Mucosa of rectum (tissue), 2 donors: ENCODE results near the gene RPS6KA2.

ENCODE experiments used
- H3K27ac ChIP-seq, 2 donors: one replicate each; pipeline ENCODE4 v1.7.0; 2013; ENCODE audit warnings: inconsistent platforms in 2 of 2, low read depth in 2 of 2, low read length in 2 of 2
- H3K27me3 ChIP-seq, 2 donors: one replicate each; pipeline ENCODE4 v1.7.0; 2013; ENCODE audit warnings: low read length in 2 of 2; ENCODE audit not compliant: control insufficient read depth in 2 of 2, insufficient read depth in 2 of 2
- H3K36me3 ChIP-seq, 2 donors: one replicate each; pipeline ENCODE4 v1.7.0; 2013; ENCODE audit warnings: low read length in 2 of 2; ENCODE audit not compliant: control insufficient read depth in 2 of 2, insufficient read depth in 2 of 2
- H3K4me1 ChIP-seq, 2 donors: one replicate each; pipeline ENCODE4 v1.7.0; 2013; ENCODE audit warnings: low read length in 2 of 2, mild to moderate bottlenecking in 1 of 2; ENCODE audit not compliant: control insufficient read depth in 2 of 2, insufficient read depth in 2 of 2
- H3K4me3 ChIP-seq, 2 donors: one replicate each; pipeline ENCODE4 v1.7.0; 2013; ENCODE audit warnings: low read length in 2 of 2
- H3K9ac ChIP-seq, 2 donors: one replicate each; pipeline ENCODE4 v1.7.0; 2013; ENCODE audit warnings: low read length in 2 of 2, low read depth in 1 of 2, mild to moderate bottlenecking in 1 of 2
- H3K9me3 ChIP-seq, 2 donors: one replicate each; pipeline ENCODE4 v1.7.0; 2013; ENCODE audit warnings: low read length in 2 of 2; ENCODE audit not compliant: control insufficient read depth in 2 of 2
- donor health status: healthy.
- donor health status: Normal muscosa, but diverticular disease.

The RPS6KA2 gene

GRCh38 chr6:166440729-166441128 lies 186.3 kb downstream of the RPS6KA2 start:
- no peak overlapping the region for H3K4me3 ChIP-seq
- no peaks in the 10 kb centered on the region for H3K36me3 ChIP-seq
- H3K27ac ChIP-seq = no peak overlapping the region
- H3K4me1 ChIP-seq = no peaks in the 10 kb centered on the region
- H3K9ac ChIP-seq = no peak overlapping the region
- H3K27me3 ChIP-seq = no peaks in the 10 kb centered on the region
- no peaks in the 10 kb centered on the region for H3K9me3 ChIP-seq

- Histone ChIP-seq H3K4me3 (no peak overlapping the region), H3K4me1 (no peaks in the 10 kb centered on the region), H3K9ac (no peak overlapping the region), H3K36me3 (no peaks in the 10 kb centered on the region), H3K9me3 (no peaks in the 10 kb centered on the region), H3K27me3 (no peaks in the 10 kb centered on the region), H3K27ac (no peak overlapping the region)
Observed at GRCh38 chr6:166440106-166440505, 186.9 kb downstream of the RPS6KA2 start.

- no peaks in the 10 kb centered on the region for H3K9me3 ChIP-seq
- H3K36me3 ChIP-seq = no peaks in the 10 kb centered on the region
- H3K27me3 ChIP-seq = no peaks in the 10 kb centered on the region
- no peak overlapping the region for H3K9ac ChIP-seq
- H3K27ac ChIP-seq = no peak overlapping the region
- no peak overlapping the region for H3K4me3 ChIP-seq
- H3K4me1 ChIP-seq = no peaks in the 10 kb centered on the region
Observed at GRCh38 chr6:166439366-166440091, 187.5 kb downstream of the RPS6KA2 start.

- H3K4me1 ChIP-seq = no peaks in the 10 kb centered on the region
- H3K4me3 ChIP-seq = no peak overlapping the region
- H3K27ac ChIP-seq = no peak overlapping the region
- H3K36me3 ChIP-seq = no peaks in the 10 kb centered on the region
- no peak overlapping the region for H3K9ac ChIP-seq
- no peaks in the 10 kb centered on the region for H3K27me3 ChIP-seq
- H3K9me3 ChIP-seq = no peaks in the 10 kb centered on the region
Observed at GRCh38 chr6:166438211-166438861, 188.7 kb downstream of the RPS6KA2 start.

DNA sequence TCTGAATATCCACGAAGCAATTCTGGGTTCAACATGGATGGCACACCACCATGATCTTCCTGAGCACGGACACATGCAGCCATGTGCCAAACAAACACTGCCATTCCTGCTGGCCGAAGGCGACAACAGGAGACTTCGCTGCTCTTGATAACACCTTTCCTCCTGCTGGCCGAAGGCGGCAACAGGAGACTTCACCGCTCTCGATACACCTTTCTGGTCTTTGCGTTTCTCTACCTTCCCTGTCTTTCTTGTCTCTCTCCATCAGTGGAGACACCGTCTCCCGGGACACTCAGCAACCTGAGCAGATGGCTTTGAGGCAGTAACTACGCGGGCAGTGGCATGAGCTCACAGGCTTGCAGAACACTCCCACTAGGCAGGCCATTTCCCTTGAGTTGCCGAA lies 189.4 kb downstream of the RPS6KA2 start:
- Histone ChIP-seq H3K27ac (no peak overlapping the region), H3K36me3 (no peaks in the 10 kb centered on the region), H3K27me3 (no peaks in the 10 kb centered on the region), H3K9me3 (no peaks in the 10 kb centered on the region), H3K4me1 (no peaks in the 10 kb centered on the region), H3K4me3 (no peak overlapping the region), H3K9ac (no peak overlapping the region)

GRCh38 chr6:166436195-166437139 lies 190.6 kb downstream of the RPS6KA2 start:
- Histone ChIP-seq H3K4me1 (no peaks in the 10 kb centered on the region), H3K9me3 (no peaks in the 10 kb centered on the region), H3K36me3 (no peaks in the 10 kb centered on the region), H3K27ac (no peak overlapping the region), H3K4me3 (no peak overlapping the region), H3K9ac (no peak overlapping the region), H3K27me3 (no peaks in the 10 kb centered on the region)

GRCh38 chr6:166435574-166435973 lies 191.5 kb downstream of the RPS6KA2 start:
- Histone ChIP-seq H3K27me3 (no peaks in the 10 kb centered on the region), H3K9ac (no peak overlapping the region), H3K36me3 (no peaks in the 10 kb centered on the region), H3K4me1 (no peaks in the 10 kb centered on the region), H3K27ac (no peak overlapping the region), H3K9me3 (no peaks in the 10 kb centered on the region), H3K4me3 (no peak overlapping the region)

DNA sequence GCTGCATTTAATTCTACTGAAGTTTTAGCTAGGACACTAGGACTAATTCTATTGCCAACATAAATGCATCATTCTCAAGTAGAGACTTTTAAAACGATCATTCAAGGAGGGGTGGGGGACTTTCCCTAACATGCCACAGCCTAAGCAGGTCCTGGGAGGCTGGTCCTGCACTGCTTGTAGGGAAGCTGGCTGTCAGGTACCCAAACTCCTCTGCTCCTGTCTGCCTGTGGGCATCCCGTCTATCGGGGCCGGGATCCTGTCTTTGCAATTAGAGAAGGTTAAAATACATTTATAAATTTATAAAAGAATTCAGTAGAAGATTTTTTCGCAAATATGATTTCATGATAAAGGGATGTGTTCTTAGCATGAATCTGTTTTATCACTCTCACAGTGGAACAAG lies 192.7 kb downstream of the RPS6KA2 start:
- Histone ChIP-seq H3K4me3 (no peak overlapping the region), H3K4me1 (no peaks in the 10 kb centered on the region), H3K9me3 (no peaks in the 10 kb centered on the region), H3K36me3 (no peaks in the 10 kb centered on the region), H3K27me3 (no peaks in the 10 kb centered on the region), H3K9ac (no peak overlapping the region), H3K27ac (no peak overlapping the region)

DNA sequence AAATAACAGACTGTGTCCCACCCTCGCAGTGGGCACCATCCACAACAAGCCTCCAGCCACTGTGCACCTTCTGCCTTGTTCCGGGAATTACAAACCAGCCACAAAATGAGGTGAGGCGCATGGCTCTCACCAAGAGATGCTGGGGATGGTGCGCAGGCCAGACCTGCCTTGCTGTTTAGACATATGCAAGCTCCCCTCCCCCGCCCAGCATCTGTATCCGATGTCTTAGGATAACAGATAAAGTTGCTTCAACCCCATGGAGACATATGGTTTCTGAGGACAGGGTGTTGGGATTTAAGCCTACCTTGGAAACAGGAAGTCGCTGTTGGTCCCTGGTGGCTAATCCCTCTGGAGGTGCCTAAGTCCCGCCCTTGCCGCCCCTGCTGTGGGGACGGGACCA lies 194.0 kb downstream of the RPS6KA2 start:
- H3K9me3 ChIP-seq = no peaks in the 10 kb centered on the region
- H3K9ac ChIP-seq = no peak overlapping the region
- H3K36me3 ChIP-seq = no peaks in the 10 kb centered on the region
- no peak overlapping the region for H3K27ac ChIP-seq
- H3K27me3 ChIP-seq = no peaks in the 10 kb centered on the region
- H3K4me3 ChIP-seq = no peak overlapping the region
- H3K4me1 ChIP-seq = no peaks in the 10 kb centered on the region

GRCh38 chr6:166430269-166430668 lies 196.8 kb downstream of the RPS6KA2 start:
- H3K27ac ChIP-seq = no peak overlapping the region
- H3K36me3 ChIP-seq = no peaks in the 10 kb centered on the region
- no peaks in the 10 kb centered on the region for H3K9me3 ChIP-seq
- no peak overlapping the region for H3K4me3 ChIP-seq
- H3K9ac ChIP-seq = no peak overlapping the region
- H3K4me1 ChIP-seq = no peaks in the 10 kb centered on the region
- H3K27me3 ChIP-seq = no peaks in the 10 kb centered on the region
